A549 (cell line): ENCODE measurements around the gene FMNL3. TPM values are rescaled to one million over a fixed set of nuclear protein-coding genes. Genes with fewer than 3 reads are reported as not detected.

Experiments used
- ATAC-seq, 2 experiments: fragments of 200-7000 bp in 1 of 2; fragments of >200 bp in 1 of 2; cut with Nextera tagmentation in 1 of 2; cut with Tn5 transposase in 1 of 2; 3 replicates each; pipeline versions ENCODE4 v1.8.0 to v1.9.1; 2018 to 2020; ENCODE audit warnings: mild to moderate bottlenecking in 1 of 2, moderate library complexity in 1 of 2
- CTCF ChIA-PET: fragments of 300-600 bp; sonication (Branson Sonifier 250); formaldehyde crosslinking; extraction: SDS; loops from one replicate; lab custom pipeline; 2021; ENCODE audit warnings: antibody characterized with exemption, inconsistent platforms; lab: Yijun Ruan, JAX
- POLR2A ChIA-PET: fragments of 350-600 bp; formaldehyde crosslinking; extraction: SDS; loops from one replicate; lab custom pipeline; 2021; ENCODE audit warnings: antibody characterized with exemption, inconsistent platforms; lab: Yijun Ruan, JAX
- DNase-seq, 2 experiments: peaks; one replicate each; pipeline versions ENCODE4 v3.0.0 to v3.0.0-alpha.2; 2011 to 2016; ENCODE audit warnings: low read depth in 1 of 2, low spot score in 1 of 2
- FAIRE-seq: peaks from 2 replicates; lab custom pipeline; 2011; peaks lifted over from hg19 to GRCh38; lab: Jason Lieb, UNC
- H3K27ac ChIP-seq, 2 experiments: fragments of >200 bp; sonication (Bioruptor Twin); formaldehyde crosslinking; 3 replicates each; pipeline ENCODE4 v1.5.1; 2016 to 2017
- H3K4me1 ChIP-seq: fragments of >200 bp; sonication (Bioruptor Twin); formaldehyde crosslinking; 3 replicates; pipeline ENCODE4 v1.6.1; 2016
- H3K4me2 ChIP-seq: fragments of >200 bp; sonication (Bioruptor Twin); formaldehyde crosslinking; 3 replicates; pipeline ENCODE4 v1.6.1; 2016
- H3K4me3 ChIP-seq: fragments of >200 bp; sonication (Bioruptor Twin); formaldehyde crosslinking; 3 replicates; pipeline ENCODE4 v1.5.1; 2016
- H3K9me3 ChIP-seq: fragments of >200 bp; sonication (Bioruptor Twin); formaldehyde crosslinking; 3 replicates; pipeline ENCODE4 v1.6.1; 2016
- ATOH8 ChIP-seq: fragments of 250-450 bp; sonication (Bioruptor Pico); IDR thresholded peaks from 2 replicates; pipeline ENCODE4 v1.5.0; 2020; ENCODE audit warnings: low read depth, mild to moderate bottlenecking, moderate library complexity
- BHLHE40 ChIP-seq: IDR thresholded peaks from 2 replicates; pipeline ENCODE4 v1.6.1; 2012; ENCODE audit warnings: low read depth, low read length, inconsistent platforms
- CBX2 ChIP-seq: fragments of 200-600 bp; sonication (generic); IDR thresholded peaks from 2 replicates; pipeline ENCODE4 v1.6.1; 2016; ENCODE audit warnings: low read depth, mild to moderate bottlenecking, borderline replicate concordance
- CBX8 ChIP-seq: fragments of 200-600 bp; sonication (generic); IDR thresholded peaks from 2 replicates; pipeline ENCODE4 v1.6.1; 2016
- CHD4 ChIP-seq: fragments of 200-600 bp; sonication (generic); IDR thresholded peaks from 2 replicates; pipeline ENCODE4 v1.6.1; 2016; ENCODE audit warnings: antibody characterized with exemption, mild to moderate bottlenecking, borderline replicate concordance
- EHF ChIP-seq: fragments of 250-450 bp; sonication (Bioruptor Pico); IDR thresholded peaks from 2 replicates; pipeline ENCODE4 v1.5.0; 2020; ENCODE audit warnings: mild to moderate bottlenecking
- EP300 ChIP-seq, 2 experiments: fragments of >200 bp; sonication (Bioruptor Twin); formaldehyde crosslinking; IDR thresholded peaks; 2 replicates in 1 of 2; 3 replicates in 1 of 2; pipeline ENCODE4 v1.6.1; 2016 to 2017
- FOSL2 ChIP-seq, 2 experiments: fragments of 450-650 bp in 1 of 2; fragments of >200 bp in 1 of 2; sonication (Bioruptor Twin) in 1 of 2; formaldehyde crosslinking; IDR thresholded peaks; 2 replicates each; pipeline versions ENCODE4 v1.5.0 to v1.6.1; 2016 to 2020; ENCODE audit warnings: mild to moderate bottlenecking in 1 of 2, moderate library complexity in 1 of 2
- FOXS1 ChIP-seq: fragments of 250-450 bp; sonication (Bioruptor Pico); IDR thresholded peaks from 2 replicates; pipeline ENCODE4 v1.5.0; 2020; ENCODE audit warnings: mild to moderate bottlenecking, moderate library complexity
- HES2 ChIP-seq: fragments of >200 bp; sonication (Bioruptor Twin); formaldehyde crosslinking; IDR thresholded peaks from 2 replicates; pipeline ENCODE4 v1.6.1; 2016
- HEYL ChIP-seq: fragments of 250-450 bp; sonication (Bioruptor Pico); IDR thresholded peaks from 2 replicates; pipeline ENCODE4 v1.8.0; 2021; ENCODE audit warnings: mild to moderate bottlenecking, moderate library complexity
- HOXB13 ChIP-seq: fragments of 250-450 bp; sonication (Bioruptor Pico); IDR thresholded peaks from 2 replicates; pipeline ENCODE4 v1.5.0; 2020; ENCODE audit warnings: low read depth, mild to moderate bottlenecking, moderate library complexity
- JUN ChIP-seq, 2 experiments: fragments of >200 bp; sonication (Bioruptor Twin); formaldehyde crosslinking; IDR thresholded peaks; 2 replicates in 1 of 2; 3 replicates in 1 of 2; pipeline ENCODE4 v1.6.1; 2016 to 2017
- JUNB ChIP-seq: fragments of >200 bp; sonication (Bioruptor Twin); formaldehyde crosslinking; IDR thresholded peaks from 2 replicates; pipeline ENCODE4 v1.6.1; 2016
- MAX ChIP-seq: IDR thresholded peaks from 2 replicates; pipeline ENCODE4 v1.6.1; 2012
- MYC ChIP-seq: IDR thresholded peaks from 2 replicates; pipeline ENCODE4 v1.6.1; 2012; ENCODE audit warnings: mild to moderate bottlenecking, inconsistent platforms, low read length, improper control_type of control experiment, borderline replicate concordance
- POLR2A ChIP-seq: IDR thresholded peaks from 2 replicates; pipeline ENCODE4 v1.6.1; 2012; ENCODE audit warnings: mild to moderate bottlenecking, low read length
- RAD21 ChIP-seq, 2 experiments: fragments of >200 bp in 1 of 2; sonication (Bioruptor Twin) in 1 of 2; formaldehyde crosslinking in 1 of 2; IDR thresholded peaks in 1 of 2; conservative IDR thresholded peaks in 1 of 2; 2 replicates in 1 of 2; 3 replicates in 1 of 2; pipeline ENCODE4 v1.6.1; 2012 to 2018; ENCODE audit warnings: inconsistent platforms in 1 of 2
- RARB ChIP-seq: fragments of 250-450 bp; sonication (Bioruptor Pico); IDR thresholded peaks from 2 replicates; pipeline ENCODE4 v1.8.0; 2021; ENCODE audit warnings: mild to moderate bottlenecking, moderate library complexity
- RFX5 ChIP-seq: fragments of 450-650 bp; IDR thresholded peaks from 2 replicates; pipeline ENCODE4 v1.7.1; 2014; ENCODE audit warnings: antibody characterized with exemption, mild to moderate bottlenecking, moderate library complexity
- RNF2 ChIP-seq: fragments of 200-600 bp; sonication (generic); IDR thresholded peaks from 2 replicates; pipeline ENCODE4 v1.6.1; 2016; ENCODE audit warnings: low read depth, mild to moderate bottlenecking, antibody characterized with exemption, moderate library complexity, borderline replicate concordance
- TFCP2L1 ChIP-seq: fragments of 250-450 bp; sonication (Bioruptor Pico); IDR thresholded peaks from 2 replicates; pipeline ENCODE4 v1.5.0; 2021; ENCODE audit warnings: mild to moderate bottlenecking
- ZC3H11A ChIP-seq: fragments of 450-650 bp; IDR thresholded peaks from 2 replicates; pipeline ENCODE4 v1.6.1; 2014; ENCODE audit warnings: antibody characterized with exemption, mild to moderate bottlenecking
- ZFP36 ChIP-seq: fragments of 450-650 bp; IDR thresholded peaks from 2 replicates; pipeline ENCODE4 v1.6.1; 2014; ENCODE audit warnings: borderline replicate concordance; ENCODE audit not compliant: partially characterized antibody
- ZNF302 ChIP-seq: fragments of 250-450 bp; sonication (Bioruptor Pico); IDR thresholded peaks from 2 replicates; pipeline ENCODE4 v1.9.0; 2021; ENCODE audit warnings: inconsistent platforms, mild to moderate bottlenecking, moderate library complexity
- ZSCAN20 ChIP-seq: fragments of 250-450 bp; sonication (Bioruptor Pico); IDR thresholded peaks from 2 replicates; pipeline ENCODE4 v1.8.0; 2022; ENCODE audit warnings: mild to moderate bottlenecking, moderate library complexity
- WGBS: methylation state at CpG from one replicate; pipeline ENCODE4 v1.1.6; 2017; ENCODE audit errors: missing lambda C conversion rate; 5-methylcytosine and 5-hydroxymethylcytosine counted together
- polyA plus RNA-seq, 4 experiments: library from polyadenylated mRNA; depleted of rRNA in 3 of 4; stranded (reverse); fragments of >200 nt; fragmentation: RNase III in 1 of 4; extraction: RNeasy Plus Mini Kit Qiagen cat#74134 plus additional on column Dnase treatment in 1 of 4; gene quantifications; 2 replicates in 3 of 4; 3 replicates in 1 of 4; pipeline ENCODE4 v1.2.3, GENCODE V29; 2011 to 2017

FMNL3 gene
- polyA plus RNA-seq, 2 of the 4 experiments (the other 2 are of a cell fraction): 1.7 TPM

GRCh38 chr12:49666176-49666575 lies 41.0 kb downstream of the FMNL3 start:
- ChIA-PET CTCF (interaction anchor here (0.9 to 4.4 kb wide), 3 partner anchors 14 to 177 kb away, joined by 3 to 16 read pairs (median 3); no protein-coding TSS in a partner anchor), POLR2A (no interaction called here)
- no peak overlapping the region for H3K27ac ChIP-seq
- DNase-seq (no peak), ATAC-seq (no peak), FAIRE-seq (no peak)
- no peaks in the 10 kb centered on the region for H3K4me1 ChIP-seq
- H3K9me3 ChIP-seq: no peaks in the 10 kb centered on the region
- no peak overlapping the region for H3K4me2 ChIP-seq
- H3K4me3 ChIP-seq: no peak overlapping the region
- 54% methylated on average over 4 of the region's 4 CpGs for WGBS
- TF ChIP-seq HES2: no peak
- TF ChIP-seq ATOH8 (CRISPR knock-in tag): no peak

GRCh38 chr12:49665384-49665783 lies 41.8 kb downstream of the FMNL3 start:
- TF ChIP-seq HOXB13 (CRISPR knock-in tag) (no peak), TFCP2L1 (CRISPR knock-in tag) (no peak), MAX (no peak), ZFP36 (no peak), HES2 (no peak), CBX2 (no peak), RNF2 (no peak), FOXS1 (CRISPR knock-in tag) (no peak), POLR2A (no peak), RAD21 (conservative IDR thresholded peaks at IDR 0.05 in 1 of 2, IDR thresholded peaks at IDR 0.05 in 1 of 2) (no peak), RFX5 (no peak), BHLHE40 (no peak)
- H3K27ac ChIP-seq: no peak overlapping the region
- ChIA-PET CTCF (interaction anchor here (0.6 to 4.4 kb wide), 3 partner anchors 14 to 21 kb away, joined by 3 to 16 read pairs (median 3); no protein-coding TSS in a partner anchor), POLR2A (no interaction called here)
- ATAC-seq: no peak
- no peaks in the 10 kb centered on the region for H3K9me3 ChIP-seq
- no peaks in the 10 kb centered on the region for H3K4me1 ChIP-seq
- H3K4me3 ChIP-seq: no peak overlapping the region
- DNase-seq: no peak
- 60% methylated on average over 2 of the region's 2 CpGs for WGBS
- H3K4me2 ChIP-seq: no peak overlapping the region
- FAIRE-seq: no peak

GRCh38 chr12:49664591-49665239 lies 42.5 kb downstream of the FMNL3 start:
- POLR2A ChIA-PET: no interaction called here
- no peak for ATAC-seq
- Histone ChIP-seq H3K27ac (no peak overlapping the region), H3K9me3 (no peaks in the 10 kb centered on the region), H3K4me1 (no peaks in the 10 kb centered on the region), H3K4me2 (no peak overlapping the region)
- WGBS: 89% methylated on average over 4 of the region's 4 CpGs
- no peak for TF ChIP-seq FOSL2 (IDR thresholded peaks at IDR 0.05)
- TF ChIP-seq FOSL2 (CRISPR knock-in tag; IDR thresholded peaks at IDR 0.05): no peak
- no peak for TF ChIP-seq JUN (IDR thresholded peaks at IDR 0.05)
- no peak for TF ChIP-seq HES2
- no peak for TF ChIP-seq MYC
- TF ChIP-seq EP300 (IDR thresholded peaks at IDR 0.05): no peak
- no peak for TF ChIP-seq ATOH8 (CRISPR knock-in tag)
- TF ChIP-seq HEYL: no peak
- no peak for TF ChIP-seq MAX
- no peak for TF ChIP-seq CBX8
- TF ChIP-seq ZFP36: no peak
- TF ChIP-seq EHF (CRISPR knock-in tag): no peak
- no peak for TF ChIP-seq JUNB
- no peak for TF ChIP-seq RARB (CRISPR knock-in tag)
- TF ChIP-seq ZC3H11A: no peak
- no peak for TF ChIP-seq ZSCAN20 (CRISPR knock-in tag)
- TF ChIP-seq CHD4: no peak
- no peak for TF ChIP-seq ZNF302 (CRISPR knock-in tag)
- TF ChIP-seq, all 56 proteins: peak for 0
- CTCF ChIA-PET: interaction anchor here (0.6 to 4.4 kb wide), 8 partner anchors 8 to 77 kb away, joined by 3 to 16 read pairs (median 4); partner anchors contain the start of genes FMNL3 and TMBIM6
- DNase-seq: no peak
- no peak overlapping the region for H3K4me3 ChIP-seq
- no peak for FAIRE-seq
